ENCODE data around the gene TAS1R3.

DNA sequence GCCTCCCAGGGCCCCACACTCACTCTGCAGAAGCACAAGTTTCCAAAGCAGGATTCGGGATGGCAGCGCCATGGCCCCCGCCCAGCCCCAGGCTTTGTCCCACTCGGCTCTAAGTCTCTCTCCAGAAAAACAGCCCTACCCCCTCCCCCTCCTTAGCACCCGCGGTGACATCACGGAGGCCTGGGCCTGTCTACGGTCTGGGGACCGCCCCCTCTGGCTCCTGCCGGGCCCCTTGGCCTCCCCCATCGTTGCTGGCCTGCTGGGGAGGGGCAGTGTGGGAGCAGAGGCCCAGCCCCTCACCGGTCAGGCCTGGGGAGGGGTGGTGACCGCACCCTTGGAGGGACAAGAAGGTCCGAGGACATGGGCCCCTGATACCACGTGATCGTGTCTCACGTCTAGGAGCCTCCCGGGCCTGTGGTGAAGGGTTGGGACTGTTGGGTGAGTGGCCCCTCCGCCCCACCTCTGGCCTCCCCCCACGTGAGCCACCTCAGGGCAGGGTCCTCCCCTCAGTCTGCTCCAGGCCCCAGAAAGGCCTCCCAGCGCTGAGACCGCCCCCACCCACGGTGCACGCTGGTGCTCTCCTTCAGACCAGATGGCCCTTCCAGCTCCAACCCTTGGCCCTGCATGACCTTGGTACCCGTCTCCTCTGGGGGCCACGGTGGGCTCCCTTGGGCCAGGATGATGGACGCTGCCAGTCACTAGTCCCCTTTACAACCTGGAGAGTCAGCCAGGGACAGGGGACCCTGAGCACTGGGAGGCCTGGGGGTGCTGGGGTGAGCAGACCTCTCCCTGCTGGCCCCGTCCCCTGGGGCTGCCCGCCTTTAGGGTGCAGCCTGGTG lies 27.6 kb downstream of the TAS1R3 start, which contains the start of gene MXRA8:
- TF ChIP-seq ZNF274 (IDR thresholded peaks at IDR 0.05; ENCODE audit: low read depth, low read length): no peak
- TF ChIP-seq, protein P1, sequence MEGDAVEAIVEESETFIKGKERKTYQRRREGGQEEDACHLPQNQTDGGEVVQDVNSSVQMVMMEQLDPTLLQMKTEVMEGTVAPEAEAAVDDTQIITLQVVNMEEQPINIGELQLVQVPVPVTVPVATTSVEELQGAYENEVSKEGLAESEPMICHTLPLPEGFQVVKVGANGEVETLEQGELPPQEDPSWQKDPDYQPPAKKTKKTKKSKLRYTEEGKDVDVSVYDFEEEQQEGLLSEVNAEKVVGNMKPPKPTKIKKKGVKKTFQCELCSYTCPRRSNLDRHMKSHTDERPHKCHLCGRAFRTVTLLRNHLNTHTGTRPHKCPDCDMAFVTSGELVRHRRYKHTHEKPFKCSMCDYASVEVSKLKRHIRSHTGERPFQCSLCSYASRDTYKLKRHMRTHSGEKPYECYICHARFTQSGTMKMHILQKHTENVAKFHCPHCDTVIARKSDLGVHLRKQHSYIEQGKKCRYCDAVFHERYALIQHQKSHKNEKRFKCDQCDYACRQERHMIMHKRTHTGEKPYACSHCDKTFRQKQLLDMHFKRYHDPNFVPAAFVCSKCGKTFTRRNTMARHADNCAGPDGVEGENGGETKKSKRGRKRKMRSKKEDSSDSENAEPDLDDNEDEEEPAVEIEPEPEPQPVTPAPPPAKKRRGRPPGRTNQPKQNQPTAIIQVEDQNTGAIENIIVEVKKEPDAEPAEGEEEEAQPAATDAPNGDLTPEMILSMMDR (IDR thresholded peaks at IDR 0.05 in 2 of 3, conservative IDR thresholded peaks at IDR 0.05 in 1 of 3; ENCODE audit: borderline replicate concordance in 1 of 3, insufficient read depth in 1 of 3, low read depth in 2 of 3, low read length in 2 of 3): no peak
- no peak for TF ChIP-seq JUND (IDR thresholded peaks at IDR 0.05)
- TF ChIP-seq EZH2phosphoT487 (IDR thresholded peaks at IDR 0.05; ENCODE audit: borderline replicate concordance): no peak
- TF ChIP-seq POLR2A (IDR thresholded peaks at IDR 0.05; ENCODE audit: borderline replicate concordance, extremely low read depth, insufficient read depth, insufficient read length): no peak
- TF ChIP-seq, protein P2, sequence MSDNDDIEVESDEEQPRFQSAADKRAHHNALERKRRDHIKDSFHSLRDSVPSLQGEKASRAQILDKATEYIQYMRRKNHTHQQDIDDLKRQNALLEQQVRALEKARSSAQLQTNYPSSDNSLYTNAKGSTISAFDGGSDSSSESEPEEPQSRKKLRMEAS (IDR thresholded peaks at IDR 0.05): no peak
- no peak for TF ChIP-seq YY1 (IDR thresholded peaks at IDR 0.05; ENCODE audit: extremely low read depth, insufficient replicate concordance, low read depth, low read length)
- no peak for TF ChIP-seq FOSL1 (IDR thresholded peaks at IDR 0.05; ENCODE audit: low read depth)
- no peak for TF ChIP-seq ZFX (IDR thresholded peaks at IDR 0.05)
- no peak for TF ChIP-seq EZH2 (IDR thresholded peaks at IDR 0.05)
- TF ChIP-seq, protein P3, sequence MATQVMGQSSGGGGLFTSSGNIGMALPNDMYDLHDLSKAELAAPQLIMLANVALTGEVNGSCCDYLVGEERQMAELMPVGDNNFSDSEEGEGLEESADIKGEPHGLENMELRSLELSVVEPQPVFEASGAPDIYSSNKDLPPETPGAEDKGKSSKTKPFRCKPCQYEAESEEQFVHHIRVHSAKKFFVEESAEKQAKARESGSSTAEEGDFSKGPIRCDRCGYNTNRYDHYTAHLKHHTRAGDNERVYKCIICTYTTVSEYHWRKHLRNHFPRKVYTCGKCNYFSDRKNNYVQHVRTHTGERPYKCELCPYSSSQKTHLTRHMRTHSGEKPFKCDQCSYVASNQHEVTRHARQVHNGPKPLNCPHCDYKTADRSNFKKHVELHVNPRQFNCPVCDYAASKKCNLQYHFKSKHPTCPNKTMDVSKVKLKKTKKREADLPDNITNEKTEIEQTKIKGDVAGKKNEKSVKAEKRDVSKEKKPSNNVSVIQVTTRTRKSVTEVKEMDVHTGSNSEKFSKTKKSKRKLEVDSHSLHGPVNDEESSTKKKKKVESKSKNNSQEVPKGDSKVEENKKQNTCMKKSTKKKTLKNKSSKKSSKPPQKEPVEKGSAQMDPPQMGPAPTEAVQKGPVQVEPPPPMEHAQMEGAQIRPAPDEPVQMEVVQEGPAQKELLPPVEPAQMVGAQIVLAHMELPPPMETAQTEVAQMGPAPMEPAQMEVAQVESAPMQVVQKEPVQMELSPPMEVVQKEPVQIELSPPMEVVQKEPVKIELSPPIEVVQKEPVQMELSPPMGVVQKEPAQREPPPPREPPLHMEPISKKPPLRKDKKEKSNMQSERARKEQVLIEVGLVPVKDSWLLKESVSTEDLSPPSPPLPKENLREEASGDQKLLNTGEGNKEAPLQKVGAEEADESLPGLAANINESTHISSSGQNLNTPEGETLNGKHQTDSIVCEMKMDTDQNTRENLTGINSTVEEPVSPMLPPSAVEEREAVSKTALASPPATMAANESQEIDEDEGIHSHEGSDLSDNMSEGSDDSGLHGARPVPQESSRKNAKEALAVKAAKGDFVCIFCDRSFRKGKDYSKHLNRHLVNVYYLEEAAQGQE (IDR thresholded peaks at IDR 0.05; ENCODE audit: low read depth): no peak

Measured in HCT116 (cell line).